T-cell (primary cell): ENCODE data around the gene LY6G6D. TPM values are rescaled to one million over a fixed set of nuclear protein-coding genes. Genes with fewer than 3 reads are reported as not detected.
A peak's percentile ranks its signal among the peaks of the same experiment; 100 is the strongest.
"Not testable (repeated sequence)": the region's sequence is repeated elsewhere in the genome, so short reads cannot be mapped to it uniquely, and the experiment has no call there.

ENCODE experiments used
- ATAC-seq, 4 experiments: fragments of 200-7000 bp in 3 of 4; fragments of 150-1000 bp in 1 of 4; cut with Tn5 transposase; replicated peaks in 1 of 4; 1 replicate in 3 of 4; 2 replicates in 1 of 4; pipeline ENCODE4 v1.10.0; 2021; ENCODE audit warnings: moderate library complexity in 3 of 4, mild to moderate bottlenecking in 2 of 4, moderate number of reproducible peaks in 1 of 4
- CTCF ChIA-PET, 2 donors: fragments of 300-600 bp; sonication (Branson Sonifier 250); formaldehyde crosslinking; loops; one replicate each; lab custom pipeline; 2022; ENCODE audit warnings: antibody characterized with exemption in 2 of 2; lab: Charles Lee
- POLR2A ChIA-PET, 2 donors: fragments of 300-600 bp; sonication (Branson Sonifier 250); formaldehyde crosslinking; loops; one replicate each; lab custom pipeline; 2022; ENCODE audit warnings: antibody characterized with exemption in 2 of 2; lab: Charles Lee
- DNase-seq, 35 experiments: peaks; one replicate each; pipeline versions ENCODE4 v3.0.0 to v3.0.0-alpha.2; 2013 to 2023
- H3K27ac ChIP-seq: one replicate; pipeline ENCODE4 v1.5.1; 2013; ENCODE audit warnings: low read length
- H3K27me3 ChIP-seq, 2 experiments: replicated peaks in 1 of 2; 1 replicate in 1 of 2; 2 replicates in 1 of 2; pipeline versions ENCODE4 v1.6.1 to v1.7.0; 2013; ENCODE audit warnings: low read length in 1 of 2, mixed read lengths in 1 of 2; ENCODE audit not compliant: control insufficient read depth in 2 of 2, insufficient read depth in 2 of 2; ENCODE audit errors: extremely low read depth in 1 of 2
- H3K36me3 ChIP-seq, 2 donors: 1 replicate in 1 of 2; 2 replicates in 1 of 2; pipeline versions ENCODE4 v1.6.1 to v1.7.0; 2013; ENCODE audit warnings: low read length in 1 of 2; ENCODE audit not compliant: control insufficient read depth in 2 of 2, insufficient read depth in 1 of 2; ENCODE audit errors: extremely low read depth in 1 of 2
- H3K4me1 ChIP-seq, 2 experiments: 1 replicate in 1 of 2; 2 replicates in 1 of 2; pipeline versions ENCODE4 v1.6.1 to v1.7.0; 2013; ENCODE audit warnings: low read length in 2 of 2, mixed read lengths in 1 of 2; ENCODE audit not compliant: insufficient read depth in 2 of 2, control insufficient read depth in 1 of 2; ENCODE audit errors: extremely low read depth in 1 of 2
- H3K4me3 ChIP-seq, 2 donors: 1 replicate in 1 of 2; 2 replicates in 1 of 2; pipeline versions ENCODE4 v1.5.1 to v1.7.0; 2013; ENCODE audit warnings: mild to moderate bottlenecking in 2 of 2, low read length in 1 of 2, moderate library complexity in 1 of 2; ENCODE audit not compliant: control insufficient read depth in 1 of 2; ENCODE audit errors: extremely low read depth in 1 of 2
- H3K9me3 ChIP-seq: 2 replicates; pipeline ENCODE4 v1.7.0; 2013
- H3K27ac Mint-ChIP-seq, 2 donors: one replicate each; pipeline ENCODE4 v1.8.0; 2020 to 2021; ENCODE audit warnings: mild to moderate bottlenecking in 2 of 2, mixed read lengths in 2 of 2
- H3K27me3 Mint-ChIP-seq, 2 donors: one replicate each; pipeline ENCODE4 v1.8.0; 2021 to 2022; ENCODE audit warnings: mixed read lengths in 2 of 2
- H3K36me3 Mint-ChIP-seq: one replicate; pipeline ENCODE4 v1.8.0; 2021; ENCODE audit warnings: mixed read lengths
- H3K4me1 Mint-ChIP-seq, 3 donors: one replicate each; pipeline ENCODE4 v1.8.0; 2020 to 2022; ENCODE audit warnings: mixed read lengths in 3 of 3, mild to moderate bottlenecking in 1 of 3
- H3K4me3 Mint-ChIP-seq, 3 donors: one replicate each; pipeline ENCODE4 v1.8.0; 2020 to 2022; ENCODE audit warnings: mild to moderate bottlenecking in 3 of 3, mixed read lengths in 3 of 3, moderate library complexity in 3 of 3
- H3K9me3 Mint-ChIP-seq, 3 donors: one replicate each; pipeline ENCODE4 v1.8.0; 2020 to 2022; ENCODE audit warnings: mixed read lengths in 3 of 3
- WGBS: methylation state at CpG from one replicate; pipeline ENCODE4 v1.1.5; 2013; ENCODE audit warnings: missing lambda C conversion rate; ENCODE audit not compliant: insufficient coverage; 5-methylcytosine and 5-hydroxymethylcytosine counted together
- total RNA-seq, 35 experiments: library from RNA in 6 of 35; stranded (reverse) in 6 of 35; fragments of 120-200 nt in 1 of 35; gene quantifications; one replicate each; pipeline versions ENCODE4 v1.2.1 to v1.2.4 and lab custom pipeline; 2013 to 2026

The LY6G6D gene
- total RNA-seq, 5 donors from 2014 or later (not counting 1 experiment from before 2014, with no cell fraction given), result not detected

DNA sequence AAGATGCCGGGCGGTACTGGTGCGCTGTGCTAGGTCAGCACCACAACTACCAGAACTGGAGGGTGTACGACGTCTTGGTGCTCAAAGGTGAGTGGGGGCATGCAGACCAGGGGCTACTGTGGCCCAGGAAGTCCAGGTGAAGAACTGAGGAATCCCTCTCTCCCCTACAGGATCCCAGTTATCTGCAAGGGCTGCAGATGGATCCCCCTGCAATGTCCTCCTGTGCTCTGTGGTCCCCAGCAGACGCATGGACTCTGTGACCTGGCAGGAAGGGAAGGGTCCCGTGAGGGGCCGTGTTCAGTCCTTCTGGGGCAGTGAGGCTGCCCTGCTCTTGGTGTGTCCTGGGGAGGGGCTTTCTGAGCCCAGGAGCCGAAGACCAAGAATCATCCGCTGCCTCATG lies 7.4 kb upstream of the LY6G6D start:
- Histone ChIP-seq H3K27me3 (peaks cover 0 to 19% of the 10 kb centered on the region in 2 experiments), H3K4me3 (no peak overlapping the region), H3K9me3 (no peaks in the 10 kb centered on the region), H3K4me1 (peaks cover 2 to 21% of the 10 kb centered on the region in 2 experiments), H3K36me3 (no peaks in the 10 kb centered on the region), H3K27ac (no peak overlapping the region)
- H3K4me1 Mint-ChIP-seq, result peaks cover 24 to 28% (median 26%) of the 10 kb centered on the region in 3 donors
- H3K27me3 Mint-ChIP-seq, result no peaks in the 10 kb centered on the region
- WGBS, result 81% methylated on average over 3 of the region's 10 CpGs
- no peaks in the 10 kb centered on the region for H3K36me3 Mint-ChIP-seq
- no peaks in the 10 kb centered on the region for H3K9me3 Mint-ChIP-seq
- H3K27ac Mint-ChIP-seq, result no peak overlapping the region
- POLR2A ChIA-PET, result no interaction called here
- CTCF ChIA-PET, result no interaction called here
- ATAC-seq (no peak), DNase-seq (no peak)
- no peak overlapping the region for H3K4me3 Mint-ChIP-seq

DNA sequence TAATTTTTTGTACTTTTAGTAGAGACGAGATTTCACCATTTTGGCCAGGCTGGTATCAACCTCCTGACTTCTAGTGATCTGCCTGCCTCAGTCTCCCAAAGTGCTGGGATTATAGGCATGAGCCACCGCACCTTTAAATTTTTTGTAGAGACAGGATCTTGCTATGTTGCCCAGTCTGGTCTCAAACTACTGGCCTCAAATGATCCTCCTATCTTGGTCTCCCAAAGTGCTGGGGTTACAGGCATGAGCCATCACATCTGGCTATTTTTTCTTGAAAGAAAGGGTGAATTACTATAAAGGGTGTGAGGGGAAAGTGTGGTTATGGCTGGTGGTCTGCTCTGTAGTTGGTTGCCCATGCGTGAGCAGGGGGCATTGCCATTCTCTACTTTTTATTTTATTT lies 6.9 kb upstream of the LY6G6D start:
- WGBS, result no CpG with 5 or more reads among the region's 3 CpGs
- no peaks in the 10 kb centered on the region for H3K36me3 ChIP-seq
- Mint-ChIP-seq H3K27me3 (no peaks in the 10 kb centered on the region), H3K9me3 (no peaks in the 10 kb centered on the region), H3K27ac (no peak overlapping the region), H3K36me3 (no peaks in the 10 kb centered on the region), H3K4me3 (no peak overlapping the region), H3K4me1 (peaks cover 21 to 26% (median 24%) of the 10 kb centered on the region in 3 donors)
- ATAC-seq, result no peak
- no peaks in the 10 kb centered on the region for H3K9me3 ChIP-seq
- CTCF ChIA-PET, result interaction anchor here in 1 of 2 donors (0.6 kb wide), 1 partner anchor 123 kb away, joined by 3 read pairs; no protein-coding TSS in a partner anchor
- POLR2A ChIA-PET, result interaction anchor here in 1 of 2 donors (0.6 kb wide), 1 partner anchor 123 kb away, joined by 3 read pairs; no protein-coding TSS in a partner anchor
- peaks cover 5 to 21% of the 10 kb centered on the region in 2 experiments for H3K4me1 ChIP-seq
- no peak overlapping the region for H3K27ac ChIP-seq
- DNase-seq, result no peak
- H3K27me3 ChIP-seq, result peaks cover 0 to 21% of the 10 kb centered on the region in 2 experiments
- H3K4me3 ChIP-seq, result no peak overlapping the region

DNA sequence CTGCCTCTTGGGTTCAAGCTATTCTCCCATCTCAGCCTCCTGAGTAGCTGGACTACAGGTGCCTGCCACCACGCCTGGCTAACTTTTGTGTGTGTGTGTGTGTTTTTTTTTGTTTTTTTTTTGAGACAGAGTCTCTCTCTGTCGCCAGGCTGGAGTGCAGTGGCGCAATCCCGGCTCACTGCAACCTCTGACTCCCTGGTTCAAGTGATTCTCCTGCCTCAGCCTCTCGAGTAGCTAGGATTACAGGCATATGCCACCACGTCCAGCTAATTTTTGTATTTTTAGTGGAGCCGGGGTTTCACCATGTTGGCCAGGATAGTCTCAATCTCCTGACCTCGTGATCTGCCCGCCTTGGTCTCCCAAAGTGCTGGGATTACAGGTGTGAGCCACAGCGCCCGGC lies 6.0 kb upstream of the LY6G6D start:
- not testable (repeated sequence) for H3K4me3 ChIP-seq, H3K9me3 ChIP-seq, H3K27ac ChIP-seq, H3K36me3 ChIP-seq, H3K27ac Mint-ChIP-seq, DNase-seq, H3K27me3 Mint-ChIP-seq, H3K9me3 Mint-ChIP-seq, H3K36me3 Mint-ChIP-seq, H3K4me3 Mint-ChIP-seq, ATAC-seq
- ChIA-PET CTCF (interaction anchor here in 1 of 2 donors (0.7 to 0.8 kb wide), 2 partner anchors 17 to 148 kb away, joined by 4 to 5 read pairs; no protein-coding TSS in a partner anchor), POLR2A (interaction anchor here in 1 of 2 donors (0.7 kb wide), 2 partner anchors 56 to 570 kb away, joined by 4 to 6 read pairs; no protein-coding TSS in a partner anchor)
- WGBS, result 96% methylated on average over 10 of the region's 11 CpGs
- peaks cover 10 to 17% of the 10 kb centered on the region in 2 experiments for H3K4me1 ChIP-seq
- peaks cover 17 to 22% (median 21%) of the 10 kb centered on the region in 3 donors for H3K4me1 Mint-ChIP-seq
- peaks cover 0 to 23% of the 10 kb centered on the region in 2 experiments for H3K27me3 ChIP-seq

GRCh38 chr6:31710523-31711219 lies 4.5 kb upstream of the LY6G6D start:
- ATAC-seq (no peak), DNase-seq (no peak)
- Mint-ChIP-seq H3K27me3 (no peaks in the 10 kb centered on the region), H3K36me3 (no peaks in the 10 kb centered on the region), H3K9me3 (no peaks in the 10 kb centered on the region), H3K4me1 (peaks cover 17 to 25% (median 24%) of the 10 kb centered on the region in 3 donors), H3K4me3 (peak overlapping the region in 1 of 3 donors; percentile 10), H3K27ac (no peak overlapping the region)
- Histone ChIP-seq H3K4me3 (no peak overlapping the region), H3K27ac (no peak overlapping the region), H3K27me3 (peaks cover 0 to 26% of the 10 kb centered on the region in 2 experiments), H3K4me1 (peaks cover 12 to 18% of the 10 kb centered on the region in 2 experiments), H3K9me3 (no peaks in the 10 kb centered on the region), H3K36me3 (no peaks in the 10 kb centered on the region)
- 81% methylated on average over 4 of the region's 5 CpGs for WGBS
- ChIA-PET POLR2A (no interaction called here), CTCF (no interaction called here)

- no peak overlapping the region for H3K4me3 ChIP-seq
- ChIA-PET CTCF (no interaction called here), POLR2A (no interaction called here)
- Mint-ChIP-seq H3K27ac (peak overlapping the region in 1 of 2 donors; percentile 44), H3K9me3 (no peaks in the 10 kb centered on the region), H3K4me1 (peaks cover 17 to 25% (median 24%) of the 10 kb centered on the region in 3 donors), H3K4me3 (no peak overlapping the region), H3K36me3 (no peaks in the 10 kb centered on the region), H3K27me3 (no peaks in the 10 kb centered on the region)
- H3K27ac ChIP-seq, result no peak overlapping the region
- no peaks in the 10 kb centered on the region for H3K9me3 ChIP-seq
- no peaks in the 10 kb centered on the region for H3K36me3 ChIP-seq
- DNase-seq (no peak), ATAC-seq (peak in 1 of 4 experiments; percentile 42)
- peaks cover 12 to 18% of the 10 kb centered on the region in 2 experiments for H3K4me1 ChIP-seq
- WGBS, result 5% methylated on average over 4 of the region's 8 CpGs
- peaks cover 0 to 26% of the 10 kb centered on the region in 2 experiments for H3K27me3 ChIP-seq
Observed at GRCh38 chr6:31711233-31711632, 3.9 kb upstream of the LY6G6D start.

- DNase-seq (peak in 4 of 35 experiments; percentile 22 to 36 (median 24)), ATAC-seq (peak in 3 of 4 experiments; percentile 51 to 64 (median 63))
- Histone ChIP-seq H3K27ac (no peak overlapping the region), H3K4me1 (peaks cover 12 to 18% of the 10 kb centered on the region in 2 experiments), H3K9me3 (no peaks in the 10 kb centered on the region), H3K4me3 (no peak overlapping the region), H3K36me3 (no peaks in the 10 kb centered on the region), H3K27me3 (peaks cover 0 to 25% of the 10 kb centered on the region in 2 experiments)
- Mint-ChIP-seq H3K27ac (no peak overlapping the region), H3K9me3 (no peaks in the 10 kb centered on the region), H3K36me3 (no peaks in the 10 kb centered on the region), H3K4me1 (peaks cover 17 to 25% (median 24%) of the 10 kb centered on the region in 3 donors), H3K4me3 (no peak overlapping the region), H3K27me3 (no peaks in the 10 kb centered on the region)
- 72% methylated on average over 7 of the region's 8 CpGs for WGBS
- POLR2A ChIA-PET, result interaction anchor here in 1 of 2 donors (0.7 kb wide), 1 partner anchor 63 kb away, joined by 3 read pairs; no protein-coding TSS in a partner anchor
- CTCF ChIA-PET, result no interaction called here
Observed at GRCh38 chr6:31712296-31712695, 2.9 kb upstream of the LY6G6D start.
